Ramos (cell line): Measurements from ENCODE around the gene RAB39A.
"Not testable (repeated sequence)": the region's sequence is repeated elsewhere in the genome, so short reads cannot be mapped to it uniquely, and the experiment has no call there.

Experiments used
- in situ Hi-C: fragments of 300-500 bp; cut with MboI; formaldehyde crosslinking; loops from one replicate; pipeline ENCODE4 v1.14.3; 2022; ENCODE audit warnings: low sequenced_read_pairs; ENCODE audit not compliant: unreplicated experiment

RAB39A gene

GRCh38 chr11:107928046-107928766 lies at the start of gene RAB39A:
Gene RAB39A (plus strand): TSS chr11:107928448. CDS start chr11:107928569, 121 bp downstream.
- in situ Hi-C loops, result no loop called here

- in situ Hi-C loops, result not testable (repeated sequence)
These were observed 46.8 kb upstream of the RAB39A start for GRCh38 chr11:107881471-107881870.

- in situ Hi-C loops, result no loop called here
These were observed 46.0 kb upstream of the RAB39A start for GRCh38 chr11:107882095-107882820.

- in situ Hi-C loops, result no loop called here
These were observed 30.0 kb upstream of the RAB39A start for GRCh38 chr11:107898270-107898669.

GRCh38 chr11:107908211-107908610 lies 20.0 kb upstream of the RAB39A start:
- in situ Hi-C loops, result no loop called here

- in situ Hi-C loops, result not testable (repeated sequence)
These were observed 15.8 kb upstream of the RAB39A start for GRCh38 chr11:107912415-107912814.

- in situ Hi-C loops, result no loop called here
These were observed 13.0 kb upstream of the RAB39A start for GRCh38 chr11:107915229-107915628.

GRCh38 chr11:107916671-107917241 lies 11.5 kb upstream of the RAB39A start:
- in situ Hi-C loops, result no loop called here

- in situ Hi-C loops, result no loop called here
These were observed 6.3 kb upstream of the RAB39A start for GRCh38 chr11:107921997-107922396.

- in situ Hi-C loops, result not testable (repeated sequence)
These were observed 4.7 kb upstream of the RAB39A start for GRCh38 chr11:107923519-107923918.

- in situ Hi-C loops, result no loop called here
These were observed 3.9 kb upstream of the RAB39A start for GRCh38 chr11:107924306-107924705.

- in situ Hi-C loops, result no loop called here
These were observed 689 bp upstream of the RAB39A start for GRCh38 chr11:107927559-107927958.

GRCh38 chr11:107928767-107929507 lies 689 bp downstream of the RAB39A start:
- in situ Hi-C loops, result no loop called here

- in situ Hi-C loops, result no loop called here
These were observed 1.5 kb downstream of the RAB39A start for GRCh38 chr11:107929611-107930200.

- in situ Hi-C loops, result no loop called here
These were observed 3.0 kb downstream of the RAB39A start for GRCh38 chr11:107931206-107931605.

GRCh38 chr11:107947904-107948303 lies 19.7 kb downstream of the RAB39A start:
- in situ Hi-C loops, result no loop called here

- in situ Hi-C loops, result not testable (repeated sequence)
These were observed 20.1 kb downstream of the RAB39A start for GRCh38 chr11:107948328-107948727.

- in situ Hi-C loops, result no loop called here
These were observed 22.9 kb downstream of the RAB39A start for GRCh38 chr11:107951155-107951554.

- in situ Hi-C loops, result no loop called here
These were observed 25.2 kb downstream of the RAB39A start for GRCh38 chr11:107953446-107953845.

- in situ Hi-C loops, result no loop called here
These were observed 28.3 kb downstream of the RAB39A start for GRCh38 chr11:107956543-107956942.
